ENCODE results near the gene CD48. TPM values are rescaled to one million over a fixed set of nuclear protein-coding genes. Genes with fewer than 3 reads are reported as not detected.
"Not testable (repeated sequence)": the region's sequence is repeated elsewhere in the genome, so short reads cannot be mapped to it uniquely, and the experiment has no call there.

CD48 gene
- total and polyA plus RNA-seq, 2 experiments from 2014 or later = not detected

- 16 to 19% methylated on average over 4 of the region's 4 CpGs for WGBS, 2 experiments (ENCODE audit: low coverage in 1 of 2, low lambda C conversion rate in 2 of 2, missing lambda C conversion rate in 2 of 2)
- in situ Hi-C loops (cut with MboI) = no loop called here
- no peak overlapping the region for H3K4me2 ChIP-seq (ENCODE audit: unreplicated experiment)
Measured at GRCh38 chr1:160718210-160718609, 6.6 kb upstream of the CD48 start.

GRCh38 chr1:160717306-160717705 is 5.7 kb upstream of the CD48 start:
- WGBS, 2 experiments (ENCODE audit: low coverage in 1 of 2, low lambda C conversion rate in 2 of 2, missing lambda C conversion rate in 2 of 2) = 29 to 37% methylated on average over 5 of the region's 5 CpGs
- Histone ChIP-seq H3K9ac (no peak overlapping the region), H3F3A (ENCODE audit: insufficient read depth) (no peaks in the 10 kb centered on the region), H3K4me2 (ENCODE audit: unreplicated experiment) (no peak overlapping the region), H3K27ac (no peak overlapping the region), H3K79me2 (ENCODE audit: insufficient read depth) (no peaks in the 10 kb centered on the region), H3K9me3 (ENCODE audit: low read depth) (no peaks in the 10 kb centered on the region), H3K27me3 (replicated peaks; ENCODE audit: insufficient read depth) (peaks cover 8% of the 10 kb centered on the region), H3K9me2 (ENCODE audit: insufficient read depth) (no peaks in the 10 kb centered on the region), H2AFZ (no peak overlapping the region), H3K36me3 (ENCODE audit: low read depth) (no peaks in the 10 kb centered on the region), H3K4me3 (no peak overlapping the region), H3K4me1 (ENCODE audit: insufficient read depth) (no peaks in the 10 kb centered on the region), H4K20me1 (ENCODE audit: insufficient read depth) (no peaks in the 10 kb centered on the region)
- TF ChIP-seq EZH2phosphoT487 (IDR thresholded peaks at IDR 0.05; ENCODE audit: insufficient read depth, low read depth) (no peak), EZH2 (IDR thresholded peaks at IDR 0.05; ENCODE audit: insufficient read depth, poor library complexity, severe bottlenecking) (no peak)
- in situ Hi-C loops (cut with MboI) = no loop called here
- DNase-seq = no peak

More at GRCh38 chr1:160718210-160718609, 6.6 kb upstream of the CD48 start:
- no peaks in the 10 kb centered on the region for H3K9me2 ChIP-seq (ENCODE audit: insufficient read depth)
- no peak for TF ChIP-seq EZH2phosphoT487 (IDR thresholded peaks at IDR 0.05; ENCODE audit: insufficient read depth, low read depth)
- TF ChIP-seq EZH2 (IDR thresholded peaks at IDR 0.05; ENCODE audit: insufficient read depth, poor library complexity, severe bottlenecking) = no peak
- no peaks in the 10 kb centered on the region for H3F3A ChIP-seq (ENCODE audit: insufficient read depth)
- DNase-seq = no peak
- H4K20me1 ChIP-seq (ENCODE audit: insufficient read depth) = no peaks in the 10 kb centered on the region
- no peaks in the 10 kb centered on the region for H3K36me3 ChIP-seq (ENCODE audit: low read depth)
- H3K79me2 ChIP-seq (ENCODE audit: insufficient read depth) = no peaks in the 10 kb centered on the region
- no peak overlapping the region for H3K9ac ChIP-seq
- no peak overlapping the region for H3K27ac ChIP-seq
- peaks cover 15% of the 10 kb centered on the region; the same call in 1 of the 2 replicates for H3K27me3 ChIP-seq (replicated peaks; ENCODE audit: insufficient read depth)
- no peak overlapping the region for H2AFZ ChIP-seq
- no peaks in the 10 kb centered on the region for H3K4me1 ChIP-seq (ENCODE audit: insufficient read depth)
- H3K4me3 ChIP-seq = no peak overlapping the region
- no peaks in the 10 kb centered on the region for H3K9me3 ChIP-seq (ENCODE audit: low read depth)

DNA sequence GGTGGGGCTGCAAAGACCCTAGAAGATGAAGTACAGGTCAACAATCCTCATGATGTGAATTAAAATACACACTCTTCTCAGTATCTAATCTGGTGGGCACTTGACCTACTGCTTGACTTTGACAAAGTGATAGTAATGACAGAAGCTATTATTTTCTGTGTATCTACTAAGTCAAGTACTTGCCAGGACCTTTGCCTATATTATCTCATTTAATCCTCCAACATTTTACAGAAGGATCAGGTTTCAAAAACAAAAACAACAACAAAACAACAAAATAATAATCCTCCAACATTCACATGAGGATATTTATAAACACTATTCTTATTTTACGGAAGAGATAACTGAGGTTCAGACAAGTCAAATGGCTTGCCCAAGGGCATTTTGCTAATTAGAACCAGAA is 4.4 kb upstream of the CD48 start:
- Histone ChIP-seq H3K79me2 (ENCODE audit: insufficient read depth) (no peaks in the 10 kb centered on the region), H3K36me3 (ENCODE audit: low read depth) (no peaks in the 10 kb centered on the region), H3K4me1 (ENCODE audit: insufficient read depth) (no peaks in the 10 kb centered on the region), H3F3A (ENCODE audit: insufficient read depth) (no peaks in the 10 kb centered on the region), H2AFZ (no peak overlapping the region), H3K9ac (no peak overlapping the region), H3K27ac (no peak overlapping the region), H3K9me3 (ENCODE audit: low read depth) (no peaks in the 10 kb centered on the region), H3K4me3 (no peak overlapping the region), H3K9me2 (ENCODE audit: insufficient read depth) (no peaks in the 10 kb centered on the region), H3K4me2 (ENCODE audit: unreplicated experiment) (no peak overlapping the region), H4K20me1 (ENCODE audit: insufficient read depth) (no peaks in the 10 kb centered on the region), H3K27me3 (replicated peaks; ENCODE audit: insufficient read depth) (peaks cover 7% of the 10 kb centered on the region)
- TF ChIP-seq EZH2 (IDR thresholded peaks at IDR 0.05; ENCODE audit: insufficient read depth, poor library complexity, severe bottlenecking) (no peak), EZH2phosphoT487 (IDR thresholded peaks at IDR 0.05; ENCODE audit: insufficient read depth, low read depth) (no peak)
- in situ Hi-C loops (cut with MboI) = no loop called here
- 71 to 81% methylated on average over 1 of the region's 1 CpG for WGBS, 2 experiments (ENCODE audit: low coverage in 1 of 2, low lambda C conversion rate in 2 of 2, missing lambda C conversion rate in 2 of 2)
- DNase-seq = no peak

DNA sequence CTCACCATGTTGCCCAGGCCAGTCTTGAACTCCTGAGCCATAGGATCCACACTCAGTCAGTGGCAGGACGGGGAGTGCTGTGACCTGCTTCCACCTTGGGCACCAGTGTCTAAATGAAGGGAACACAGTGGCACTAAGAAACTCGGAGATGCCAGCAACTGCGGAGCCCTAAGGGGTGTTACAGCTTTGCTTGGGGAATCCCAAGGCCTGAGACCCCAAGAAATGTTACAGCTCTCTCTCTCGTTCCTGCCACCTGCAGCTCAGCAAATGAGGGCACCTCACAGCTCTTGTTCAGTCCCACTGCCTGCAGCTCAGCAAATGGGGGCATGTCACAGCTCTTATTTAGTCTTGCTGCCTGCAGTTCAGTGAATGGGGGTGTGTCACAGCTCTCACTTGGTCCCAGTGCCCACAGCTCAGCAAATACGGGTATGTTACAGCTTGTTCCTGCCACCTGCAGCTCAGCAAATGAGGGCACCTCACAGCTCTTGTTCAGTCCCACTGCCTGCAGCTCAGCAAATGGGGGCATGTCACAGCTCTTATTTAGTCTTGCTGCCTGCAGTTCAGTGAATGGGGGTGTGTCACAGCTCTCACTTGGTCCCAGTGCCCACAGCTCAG is 2.5 kb upstream of the CD48 start:
- H3K4me2 ChIP-seq (ENCODE audit: unreplicated experiment); H3K9me2 ChIP-seq (ENCODE audit: insufficient read depth); H3K4me1 ChIP-seq (ENCODE audit: insufficient read depth); H3K36me3 ChIP-seq (ENCODE audit: low read depth); in situ Hi-C loops (cut with MboI); H3K27me3 ChIP-seq (replicated peaks; ENCODE audit: insufficient read depth); H3K9me3 ChIP-seq (ENCODE audit: low read depth); H4K20me1 ChIP-seq (ENCODE audit: insufficient read depth); H2AFZ ChIP-seq; H3F3A ChIP-seq (ENCODE audit: insufficient read depth); H3K27ac ChIP-seq; H3K9ac ChIP-seq; H3K79me2 ChIP-seq (ENCODE audit: insufficient read depth); H3K4me3 ChIP-seq; DNase-seq: not testable (repeated sequence)
- 30 to 34% methylated on average over 4 to 5 of the region's 5 CpGs for WGBS, 2 experiments (ENCODE audit: low coverage in 1 of 2, low lambda C conversion rate in 2 of 2, missing lambda C conversion rate in 2 of 2)

- Histone ChIP-seq H3K27me3 (replicated peaks; ENCODE audit: insufficient read depth) (peaks cover 6% of the 10 kb centered on the region), H3K4me2 (ENCODE audit: unreplicated experiment) (no peak overlapping the region), H3K4me1 (ENCODE audit: insufficient read depth) (no peaks in the 10 kb centered on the region), H3F3A (ENCODE audit: insufficient read depth) (no peaks in the 10 kb centered on the region), H3K9me3 (ENCODE audit: low read depth) (no peaks in the 10 kb centered on the region), H3K9me2 (ENCODE audit: insufficient read depth) (no peaks in the 10 kb centered on the region), H3K36me3 (ENCODE audit: low read depth) (no peaks in the 10 kb centered on the region), H3K79me2 (ENCODE audit: insufficient read depth) (no peaks in the 10 kb centered on the region), H3K27ac (no peak overlapping the region), H2AFZ (no peak overlapping the region), H3K4me3 (no peak overlapping the region), H3K9ac (no peak overlapping the region), H4K20me1 (ENCODE audit: insufficient read depth) (no peaks in the 10 kb centered on the region)
- WGBS, 2 experiments (ENCODE audit: low coverage in 1 of 2, low lambda C conversion rate in 2 of 2, missing lambda C conversion rate in 2 of 2) = 0 to 4% methylated on average over 1 of the region's 1 CpG
- no peak for DNase-seq
- in situ Hi-C loops (cut with MboI) = no loop called here
- TF ChIP-seq EZH2 (IDR thresholded peaks at IDR 0.05; ENCODE audit: insufficient read depth, poor library complexity, severe bottlenecking) = no peak
- no peak for TF ChIP-seq EZH2phosphoT487 (IDR thresholded peaks at IDR 0.05; ENCODE audit: insufficient read depth, low read depth)
Measured at GRCh38 chr1:160713161-160713560, 1.5 kb upstream of the CD48 start.

GRCh38 chr1:160712525-160713080 is 981 bp upstream of the CD48 start:
- H3K9me3 ChIP-seq (ENCODE audit: low read depth); H3K4me1 ChIP-seq (ENCODE audit: insufficient read depth); H3K36me3 ChIP-seq (ENCODE audit: low read depth); H4K20me1 ChIP-seq (ENCODE audit: insufficient read depth); in situ Hi-C loops (cut with MboI); H3K27me3 ChIP-seq (replicated peaks; ENCODE audit: insufficient read depth); H3K27ac ChIP-seq; H3K79me2 ChIP-seq (ENCODE audit: insufficient read depth); DNase-seq; H3K9me2 ChIP-seq (ENCODE audit: insufficient read depth); H2AFZ ChIP-seq; H3K9ac ChIP-seq; H3K4me2 ChIP-seq (ENCODE audit: unreplicated experiment); H3F3A ChIP-seq (ENCODE audit: insufficient read depth); H3K4me3 ChIP-seq: not testable (repeated sequence)
- WGBS, 2 experiments (ENCODE audit: low coverage in 1 of 2, low lambda C conversion rate in 2 of 2, missing lambda C conversion rate in 2 of 2) = 13 to 17% methylated on average over 5 of the region's 5 CpGs
